H1 (cell line): ENCODE data around the gene GFM1. TPM values are rescaled to one million over a fixed set of nuclear protein-coding genes. Genes with fewer than 3 reads are reported as not detected.

ENCODE experiments used
- polyA plus RNA-seq, 7 experiments: library from polyadenylated mRNA; depleted of rRNA in 3 of 7; stranded (reverse) in 5 of 7; unstranded in 2 of 7; fragments of >200 nt in 5 of 7; fragments of 200-250 nt in 2 of 7; gene quantifications; 1 replicate in 5 of 7; 2 replicates in 1 of 7; 4 replicates in 1 of 7; pipeline versions ENCODE4 v1.2.1 to v1.2.3, GENCODE V29; 2011 to 2013; ENCODE audit warnings: missing spikeins in 2 of 7, mixed read lengths in 2 of 7
- total RNA-seq: library from RNA; stranded (reverse); fragmentation: NEBNext Ultra II Directional; extraction: Animal tissue kit (Norgen Biotek cat#: 25700); gene quantifications from 2 replicates; pipeline ENCODE4 v1.2.1, GENCODE V29; 2021
- TF ChIP-seq, protein P1 (sequence below), 3 experiments: IDR thresholded peaks; 1 replicate in 2 of 3; 2 replicates in 1 of 3; pipeline versions ENCODE4 v1.5.1 to v1.6.1; 2011; ENCODE audit warnings: low read length in 3 of 3, mild to moderate bottlenecking in 3 of 3, inconsistent platforms in 2 of 3, low read depth in 1 of 3, moderate library complexity in 1 of 3; ENCODE audit not compliant: insufficient read depth in 1 of 3; ENCODE audit errors: control extremely low read depth in 1 of 3

The GFM1 gene
- total and polyA plus RNA-seq, 2 of the 8 experiments (the other 6 are each of a cell fraction or from before 2014, with no cell fraction given) = 10.9 to 45.3 TPM

GRCh38 chr3:158671821-158672214 lies 27.5 kb downstream of the GFM1 start (continued):
- TF ChIP-seq, protein P1, sequence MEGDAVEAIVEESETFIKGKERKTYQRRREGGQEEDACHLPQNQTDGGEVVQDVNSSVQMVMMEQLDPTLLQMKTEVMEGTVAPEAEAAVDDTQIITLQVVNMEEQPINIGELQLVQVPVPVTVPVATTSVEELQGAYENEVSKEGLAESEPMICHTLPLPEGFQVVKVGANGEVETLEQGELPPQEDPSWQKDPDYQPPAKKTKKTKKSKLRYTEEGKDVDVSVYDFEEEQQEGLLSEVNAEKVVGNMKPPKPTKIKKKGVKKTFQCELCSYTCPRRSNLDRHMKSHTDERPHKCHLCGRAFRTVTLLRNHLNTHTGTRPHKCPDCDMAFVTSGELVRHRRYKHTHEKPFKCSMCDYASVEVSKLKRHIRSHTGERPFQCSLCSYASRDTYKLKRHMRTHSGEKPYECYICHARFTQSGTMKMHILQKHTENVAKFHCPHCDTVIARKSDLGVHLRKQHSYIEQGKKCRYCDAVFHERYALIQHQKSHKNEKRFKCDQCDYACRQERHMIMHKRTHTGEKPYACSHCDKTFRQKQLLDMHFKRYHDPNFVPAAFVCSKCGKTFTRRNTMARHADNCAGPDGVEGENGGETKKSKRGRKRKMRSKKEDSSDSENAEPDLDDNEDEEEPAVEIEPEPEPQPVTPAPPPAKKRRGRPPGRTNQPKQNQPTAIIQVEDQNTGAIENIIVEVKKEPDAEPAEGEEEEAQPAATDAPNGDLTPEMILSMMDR (IDR thresholded peaks at IDR 0.05; ENCODE audit: control extremely low read depth in 1 of 3, insufficient read depth in 1 of 3, low read depth in 1 of 3, low read length in 3 of 3) = no peak
